HCT116 (cell line): ENCODE results near the gene CTTN. TPM values are rescaled to one million over a fixed set of nuclear protein-coding genes. Genes with fewer than 3 reads are reported as not detected.

Source experiments
- ATAC-seq: fragments of 200-7000 bp; cut with Tn5 transposase; 2 replicates; pipeline ENCODE4 v1.9.1; 2020; ENCODE audit warnings: mild to moderate bottlenecking, moderate library complexity
- BruUV-seq: library from RNA; stranded (reverse); fragments of 400-500 nt; replicated peaks from 2 replicates; lab custom pipeline; 2021; lab: Mats Ljungman, UMichigan
- CTCF ChIA-PET: fragments of 300-600 bp; sonication (Branson Sonifier 250); formaldehyde crosslinking; loops from one replicate; lab custom pipeline; 2021; ENCODE audit warnings: antibody characterized with exemption; lab: Charles Lee
- POLR2A ChIA-PET: fragments of 300-600, 350-600 bp; sonication (Branson Sonifier 250); formaldehyde crosslinking; loops from one replicate; lab custom pipeline; 2021; ENCODE audit warnings: antibody characterized with exemption; lab: Charles Lee
- RAD21 ChIA-PET, 2 experiments: fragments of 300-600 bp; sonication (Branson Sonifier 250); formaldehyde crosslinking; loops; one replicate each; lab custom pipeline; 2023; ENCODE audit warnings: low total read pairs in 2 of 2; ENCODE audit not compliant: uncharacterized antibody in 2 of 2, unreplicated experiment in 2 of 2, low non-redundant PET in 1 of 2; lab: Charles Lee
- DNase-seq: peaks from one replicate; pipeline ENCODE4 v3.0.0-alpha.2; 2010; ENCODE audit warnings: low read depth, low spot score
- H2AFZ ChIP-seq: fragments of 200-600 bp; shearing (Covaris generic), sonication (generic); 2 replicates; pipeline ENCODE4 v1.6.1; 2017; ENCODE audit warnings: low read depth, mixed run types, mixed read lengths, antibody characterized with exemption, low read length; ENCODE audit not compliant: poor library complexity, severe bottlenecking
- H3K27ac ChIP-seq: 2 replicates; pipeline ENCODE4 v1.5.1; 2012; ENCODE audit warnings: low read depth, low read length
- H3K27me3 ChIP-seq: fragments of 200-600 bp; sonication (generic); 2 replicates; pipeline ENCODE4 v1.6.1; 2016; ENCODE audit warnings: mixed run types, low read length, mixed read lengths; ENCODE audit not compliant: insufficient read depth
- H3K36me3 ChIP-seq, 2 experiments: fragments of 200-500 bp in 1 of 2; fragments of 200-600 bp in 1 of 2; sonication (Bioruptor generic) in 1 of 2; sonication (generic) in 1 of 2; 2 replicates each; pipeline versions ENCODE4 v1.5.1 to v1.6.1; 2014 to 2016; ENCODE audit warnings: low read length in 2 of 2, inconsistent platforms in 1 of 2, mixed read lengths in 1 of 2, mixed run types in 1 of 2; ENCODE audit not compliant: insufficient read depth in 2 of 2, control insufficient read depth in 1 of 2
- H3K4me1 ChIP-seq, 2 experiments: fragments of 200-600 bp in 1 of 2; sonication (generic) in 1 of 2; 2 replicates each; pipeline versions ENCODE4 v1.5.1 to v1.6.1; 2012 to 2017; ENCODE audit warnings: low read length in 2 of 2, inconsistent platforms in 1 of 2, mild to moderate bottlenecking in 1 of 2, mixed read lengths in 1 of 2, mixed run types in 1 of 2, moderate library complexity in 1 of 2; ENCODE audit not compliant: insufficient read depth in 2 of 2, control insufficient read depth in 1 of 2
- H3K4me2 ChIP-seq: fragments of 200-600 bp; sonication (generic); 2 replicates; pipeline ENCODE4 v1.6.1; 2017; ENCODE audit warnings: mixed run types, low read length, mixed read lengths
- H3K4me3 ChIP-seq, 2 experiments: fragments of 200-600 bp in 1 of 2; sonication (generic) in 1 of 2; replicated peaks in 1 of 2; 2 replicates each; pipeline ENCODE4 v1.5.1; 2011 to 2016; ENCODE audit warnings: low read length in 2 of 2, control low read depth in 1 of 2, low read depth in 1 of 2, mild to moderate bottlenecking in 1 of 2, mixed read lengths in 1 of 2, mixed run types in 1 of 2
- H3K79me2 ChIP-seq: fragments of 200-600 bp; sonication (generic); 2 replicates; pipeline ENCODE4 v1.6.1; 2017; ENCODE audit warnings: mild to moderate bottlenecking, mixed run types, low read length, moderate library complexity, mixed read lengths; ENCODE audit not compliant: insufficient read depth
- H3K9ac ChIP-seq: fragments of 200-600 bp; sonication (generic); 2 replicates; pipeline ENCODE4 v1.6.1; 2016; ENCODE audit warnings: low read length, mixed read lengths
- H3K9me2 ChIP-seq: fragments of 200-600 bp; sonication (generic), shearing (Covaris generic); 2 replicates; pipeline ENCODE4 v1.6.1; 2017; ENCODE audit warnings: mixed run types, mild to moderate bottlenecking, moderate library complexity; ENCODE audit not compliant: insufficient read depth
- H3K9me3 ChIP-seq, 2 experiments: fragments of 200-500 bp in 1 of 2; fragments of 200-600 bp in 1 of 2; sonication (Bioruptor generic) in 1 of 2; sonication (generic) in 1 of 2; 2 replicates each; pipeline ENCODE4 v1.6.1; 2014 to 2017; ENCODE audit warnings: low read length in 2 of 2, mixed read lengths in 2 of 2, inconsistent platforms in 1 of 2, low read depth in 1 of 2, mild to moderate bottlenecking in 1 of 2, mixed run types in 1 of 2, moderate library complexity in 1 of 2; ENCODE audit not compliant: control insufficient read depth in 1 of 2, insufficient read depth in 1 of 2
- H4K20me1 ChIP-seq: fragments of 200-600 bp; sonication (generic), shearing (Covaris generic); 2 replicates; pipeline ENCODE4 v1.6.1; 2017; ENCODE audit warnings: mixed run types, mild to moderate bottlenecking, moderate library complexity; ENCODE audit not compliant: insufficient read depth
- ATF3 ChIP-seq: IDR thresholded peaks from 2 replicates; pipeline ENCODE4 v1.6.1; 2012
- CBX3 ChIP-seq: IDR thresholded peaks from 2 replicates; pipeline ENCODE4 v1.6.1; 2012; ENCODE audit warnings: low read depth
- CTCF ChIP-seq, 3 experiments: fragments of 200-600 bp in 1 of 3; sonication (generic) in 1 of 3; IDR thresholded peaks in 2 of 3; conservative IDR thresholded peaks in 1 of 3; 2 replicates each; pipeline ENCODE4 v1.5.1; 2012 to 2017; ENCODE audit warnings: low read depth in 2 of 3, low read length in 2 of 3, antibody characterized with exemption in 1 of 3, borderline replicate concordance in 1 of 3, control low read depth in 1 of 3, mild to moderate bottlenecking in 1 of 3, mixed read lengths in 1 of 3, mixed run types in 1 of 3, moderate library complexity in 1 of 3; ENCODE audit not compliant: insufficient read depth in 1 of 3
- EGR1 ChIP-seq: IDR thresholded peaks from 2 replicates; pipeline ENCODE4 v1.6.1; 2012; ENCODE audit warnings: low read depth
- ELF1 ChIP-seq: IDR thresholded peaks from 2 replicates; pipeline ENCODE4 v1.6.1; 2012; ENCODE audit warnings: low read depth, borderline replicate concordance
- EZH2phosphoT487 ChIP-seq: fragments of 200-600 bp; IDR thresholded peaks from 2 replicates; pipeline ENCODE4 v1.6.1; 2018; ENCODE audit warnings: antibody characterized with exemption, borderline replicate concordance
- JUND ChIP-seq: IDR thresholded peaks from 2 replicates; pipeline ENCODE4 v1.6.1; 2012
- POLR2A ChIP-seq: IDR thresholded peaks from 2 replicates; pipeline ENCODE4 v1.7.0; 2011; ENCODE audit warnings: borderline replicate concordance; ENCODE audit not compliant: insufficient read depth, insufficient read length; ENCODE audit errors: extremely low read depth
- POLR2AphosphoS5 ChIP-seq: IDR thresholded peaks from 2 replicates; pipeline ENCODE4 v1.6.1; 2011; ENCODE audit warnings: mild to moderate bottlenecking, low read depth, low read length, moderate library complexity
- RAD21 ChIP-seq: IDR thresholded peaks from 2 replicates; pipeline ENCODE4 v1.6.1; 2012; ENCODE audit warnings: low read depth, mild to moderate bottlenecking
- REST ChIP-seq: IDR thresholded peaks from 2 replicates; pipeline ENCODE4 v1.6.1; 2012; ENCODE audit warnings: low read depth
- SIN3A ChIP-seq: IDR thresholded peaks from 2 replicates; pipeline ENCODE4 v1.6.1; 2012; ENCODE audit warnings: low read depth
- SP1 ChIP-seq: IDR thresholded peaks from 2 replicates; pipeline ENCODE4 v1.6.1; 2012; ENCODE audit warnings: low read depth
- SRF ChIP-seq: IDR thresholded peaks from 2 replicates; pipeline ENCODE4 v1.6.1; 2012; ENCODE audit warnings: low read depth
- TCF7L2 ChIP-seq: IDR thresholded peaks from 2 replicates; pipeline ENCODE4 v1.7.0; 2011; ENCODE audit warnings: borderline replicate concordance, inconsistent platforms; ENCODE audit not compliant: insufficient read depth, insufficient read length; ENCODE audit errors: extremely low read depth
- YY1 ChIP-seq: IDR thresholded peaks from 2 replicates; pipeline ENCODE4 v1.6.1; 2011; ENCODE audit warnings: low read length, low read depth, moderate library complexity, mild to moderate bottlenecking; ENCODE audit not compliant: insufficient replicate concordance; ENCODE audit errors: extremely low read depth
- ZBTB33 ChIP-seq: IDR thresholded peaks from 2 replicates; pipeline ENCODE4 v1.6.1; 2011; ENCODE audit warnings: mild to moderate bottlenecking, low read length, moderate library complexity; ENCODE audit not compliant: insufficient replicate concordance; ENCODE audit errors: extremely low read depth
- ZFX ChIP-seq: fragments of 450-650 bp; IDR thresholded peaks from 2 replicates; pipeline ENCODE4 v1.6.1; 2017
- ZNF274 ChIP-seq: fragments of 200-500 bp; sonication (Bioruptor generic); IDR thresholded peaks from 2 replicates; pipeline ENCODE4 v1.6.1; 2014; ENCODE audit warnings: mild to moderate bottlenecking, low read depth, low read length, inconsistent platforms
- intact Hi-C: fragments of 100-400 bp; cut with micrococcal nuclease; formaldehyde crosslinking; loops from 2 replicates; pipeline ENCODE4 v1.10.0; 2022
- total RNA-seq: library from RNA; stranded (reverse); gene quantifications from one replicate; pipeline ENCODE4 v1.2.1, GENCODE V29; 2021; ENCODE audit not compliant: unreplicated experiment

The CTTN gene
- total RNA-seq, 1 experiment from 2014 or later = 249 TPM

- TF ChIP-seq REST (no peak), SP1 (no peak), CBX3 (no peak), JUND (no peak), SRF (no peak), ZFX (no peak), RAD21 (peak; percentile 65)
Observed at GRCh38 chr11:70471254-70471653, 72.9 kb downstream of the CTTN start (continued).

GRCh38 chr11:70472240-70472639, 73.9 kb downstream of the CTTN start:
- no TSS peak for BruUV-seq
- intact Hi-C loops = no loop called here
- Histone ChIP-seq H3K9ac (no peak overlapping the region), H3K36me3 (no peaks in the 10 kb centered on the region), H3K27ac (no peak overlapping the region), H4K20me1 (no peaks in the 10 kb centered on the region), H3K9me3 (no peaks in the 10 kb centered on the region), H3K79me2 (no peaks in the 10 kb centered on the region), H3K27me3 (no peaks in the 10 kb centered on the region), H3K4me3 (no peak overlapping the region), H3K9me2 (no peaks in the 10 kb centered on the region), H3K4me2 (no peak overlapping the region), H3K4me1 (no peaks in the 10 kb centered on the region), H2AFZ (no peak overlapping the region)
- ChIA-PET CTCF (interaction anchor here (5.5 kb wide), 1 partner anchor 10 kb away, joined by 21 read pairs; no protein-coding TSS in a partner anchor), POLR2A (no interaction called here), RAD21 (no interaction called here)
- ATAC-seq (no peak), DNase-seq (no peak)
- TF ChIP-seq SP1 = no peak
- no peak for TF ChIP-seq YY1
- TF ChIP-seq RAD21 = no peak
- no peak for TF ChIP-seq EGR1
- TF ChIP-seq ZBTB33 = no peak
- TF ChIP-seq ZFX = no peak
- TF ChIP-seq SIN3A = no peak
- no peak for TF ChIP-seq POLR2A
- TF ChIP-seq CBX3 = no peak
- no peak for TF ChIP-seq SRF
- TF ChIP-seq POLR2AphosphoS5 = no peak
- TF ChIP-seq EZH2phosphoT487 = no peak
- no peak for TF ChIP-seq TCF7L2
- TF ChIP-seq ELF1 = no peak
- no peak for TF ChIP-seq ZNF274
- TF ChIP-seq ATF3 = no peak
- no peak for TF ChIP-seq CTCF (IDR thresholded peaks at IDR 0.05 in 2 of 3, conservative IDR thresholded peaks at IDR 0.05 in 1 of 3; ENCODE audit: borderline replicate concordance in 1 of 3, insufficient read depth in 1 of 3, low read depth in 2 of 3, low read length in 2 of 3)
